Islet of Langerhans (tissue), 1 donor: Measurements from ENCODE around the gene RAPGEF2.
"Not testable (repeated sequence)": the region's sequence is repeated elsewhere in the genome, so short reads cannot be mapped to it uniquely, and the experiment has no call there.

Experiments used
- FAIRE-seq: peaks from one replicate; lab custom pipeline; 2011; peaks lifted over from hg19 to GRCh38; lab: Jason Lieb, UNC

The RAPGEF2 gene

GRCh38 chr4:159242427-159242826 lies 139.5 kb downstream of the RAPGEF2 start:
- FAIRE-seq, result peak; percentile 86

DNA sequence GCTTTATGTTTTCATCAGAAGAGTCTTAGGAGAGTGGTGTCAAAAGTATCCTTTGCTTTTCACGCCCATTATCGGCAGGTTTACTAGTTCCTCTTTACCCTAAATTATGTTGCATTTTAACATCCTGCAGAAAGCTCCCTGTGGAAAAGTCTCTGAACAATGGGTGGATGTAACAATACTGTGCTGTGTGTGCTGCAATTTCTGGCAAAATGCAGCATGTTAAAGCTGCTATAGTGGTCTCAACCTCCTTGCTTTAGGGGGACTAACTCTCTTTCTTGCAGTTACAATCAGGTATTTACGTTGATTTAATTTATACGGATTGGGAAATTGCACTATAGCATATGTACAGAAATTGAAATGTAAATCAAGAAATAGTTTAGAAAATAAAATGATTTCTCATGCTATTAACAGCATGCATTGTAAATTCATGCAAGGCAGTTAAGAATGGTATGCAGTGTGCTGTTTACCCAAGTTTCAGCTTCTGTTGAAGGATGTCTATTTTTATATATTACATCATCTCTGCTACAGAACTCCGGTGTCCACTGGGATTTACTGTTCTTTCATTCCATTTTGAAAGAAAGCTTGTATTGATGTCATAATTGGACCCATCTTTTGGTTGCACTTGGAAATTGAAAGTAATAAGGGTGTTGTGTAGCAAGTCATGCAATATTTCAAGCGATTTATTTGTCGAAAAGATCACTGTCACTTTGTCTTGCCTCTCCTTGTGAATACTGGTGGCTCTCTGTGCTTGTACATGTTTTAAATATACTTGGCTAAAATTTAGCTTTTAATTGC lies 145.7 kb downstream of the RAPGEF2 start:
- peak; percentile 36 for FAIRE-seq

DNA sequence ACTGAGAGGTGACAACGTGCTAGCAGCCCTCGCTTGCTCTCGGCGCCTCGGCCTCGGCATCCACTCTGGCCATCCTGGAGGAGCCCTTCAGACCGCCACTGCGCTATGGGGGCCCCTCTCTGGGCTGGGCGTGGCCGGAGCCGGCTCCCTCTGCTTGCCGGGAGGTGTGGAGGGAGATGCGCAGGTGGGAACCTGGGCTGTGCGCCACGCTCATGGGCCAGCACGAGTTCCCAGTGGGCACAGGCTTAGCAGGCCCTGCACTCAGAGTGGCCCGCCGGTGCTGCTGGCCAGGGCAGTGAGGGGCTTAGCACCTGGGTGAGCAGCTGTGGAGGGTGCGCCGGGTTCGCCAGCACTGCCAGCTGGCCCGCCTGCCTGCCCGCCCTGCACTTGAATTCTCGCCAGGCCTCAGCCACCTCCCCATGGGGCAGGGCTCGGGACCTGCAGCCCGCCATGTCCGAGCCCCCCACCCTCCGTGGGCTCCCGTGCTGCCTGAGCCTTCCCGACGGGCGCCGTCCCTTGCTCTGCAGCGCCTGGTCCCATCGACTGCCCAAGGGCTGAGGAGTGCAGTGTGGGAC lies 148.0 kb downstream of the RAPGEF2 start:
- FAIRE-seq, result no peak

- FAIRE-seq, result not testable (repeated sequence)
These were observed 148.7 kb downstream of the RAPGEF2 start for GRCh38 chr4:159251580-159251979.

- no peak for FAIRE-seq
These were observed 149.6 kb downstream of the RAPGEF2 start for GRCh38 chr4:159252491-159252890.

- no peak for FAIRE-seq
These were observed 153.2 kb downstream of the RAPGEF2 start for GRCh38 chr4:159256037-159256436.

DNA sequence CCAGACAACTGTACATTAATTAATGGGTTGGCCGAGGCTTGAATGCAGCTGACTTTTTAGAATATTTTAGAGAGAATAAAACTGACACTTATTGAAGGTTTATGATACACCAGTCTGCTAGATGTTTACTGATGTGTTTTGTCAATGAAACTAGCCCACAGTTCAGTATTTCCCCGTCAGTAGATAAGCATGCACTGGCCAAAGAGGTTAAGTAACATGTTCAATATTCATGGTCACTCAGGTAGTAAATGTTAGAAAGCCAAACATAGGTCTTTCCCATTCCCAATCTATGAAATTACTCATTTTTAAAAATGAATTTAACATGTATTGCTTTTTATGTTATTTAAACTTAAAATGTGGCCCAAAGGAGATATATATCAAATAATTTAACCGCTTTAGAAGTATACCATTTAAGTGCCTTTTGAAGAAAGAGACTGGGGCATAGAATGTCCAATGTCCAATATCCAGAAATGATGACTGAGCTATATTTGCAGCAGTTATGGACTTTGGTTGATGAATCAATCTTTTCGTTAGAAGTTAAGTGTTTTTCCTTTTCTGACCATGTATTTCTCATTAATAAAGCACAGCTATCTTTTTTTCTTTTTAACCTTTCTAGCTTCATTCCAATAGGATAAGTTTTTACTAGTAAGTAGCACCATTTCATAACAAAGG lies 156.1 kb downstream of the RAPGEF2 start:
- no peak for FAIRE-seq

DNA sequence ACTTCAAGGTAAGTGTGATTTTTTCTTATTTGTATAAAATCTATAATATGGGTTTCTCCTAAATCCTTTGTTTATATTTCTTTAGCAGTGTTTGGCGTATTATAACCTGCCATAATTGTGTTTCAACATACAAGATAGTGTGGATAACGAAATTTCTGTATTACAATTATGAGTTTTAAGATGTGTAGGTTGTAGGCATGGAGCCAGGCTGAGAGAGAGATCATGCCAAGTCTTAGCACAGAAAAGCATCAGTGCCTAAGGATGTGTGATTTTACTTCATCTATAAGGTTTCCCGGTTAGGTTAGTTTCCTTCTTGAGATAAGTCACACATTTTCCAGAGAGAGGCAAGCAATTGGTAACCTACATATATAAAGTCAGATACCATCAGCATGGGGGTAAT lies 161.2 kb downstream of the RAPGEF2 start:
- FAIRE-seq, result no peak

GRCh38 chr4:159266981-159267868 lies 164.3 kb downstream of the RAPGEF2 start:
- FAIRE-seq, result no peak

DNA sequence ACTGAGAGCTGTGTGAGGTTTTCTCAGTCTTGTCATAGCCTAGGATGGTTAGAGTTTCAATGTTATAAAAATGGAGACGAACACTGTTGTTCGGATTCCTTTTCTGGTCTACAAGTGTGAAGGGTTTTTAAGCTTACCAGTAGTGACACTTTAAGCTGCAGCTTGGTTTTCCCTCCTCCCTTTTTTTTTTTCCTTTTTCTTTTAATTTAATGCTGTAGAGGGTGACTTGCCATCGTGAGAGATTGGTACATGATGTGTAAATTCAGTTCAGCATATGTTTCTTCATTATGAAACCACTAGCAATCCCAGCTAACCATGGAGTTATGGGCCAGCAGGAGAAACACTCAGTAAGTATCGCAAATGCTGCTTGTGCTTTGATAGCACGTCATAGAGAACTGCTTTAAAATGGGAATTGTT lies 165.0 kb downstream of the RAPGEF2 start:
- FAIRE-seq, result no peak

- no peak for FAIRE-seq
These were observed 165.7 kb downstream of the RAPGEF2 start for GRCh38 chr4:159268607-159269006.

DNA sequence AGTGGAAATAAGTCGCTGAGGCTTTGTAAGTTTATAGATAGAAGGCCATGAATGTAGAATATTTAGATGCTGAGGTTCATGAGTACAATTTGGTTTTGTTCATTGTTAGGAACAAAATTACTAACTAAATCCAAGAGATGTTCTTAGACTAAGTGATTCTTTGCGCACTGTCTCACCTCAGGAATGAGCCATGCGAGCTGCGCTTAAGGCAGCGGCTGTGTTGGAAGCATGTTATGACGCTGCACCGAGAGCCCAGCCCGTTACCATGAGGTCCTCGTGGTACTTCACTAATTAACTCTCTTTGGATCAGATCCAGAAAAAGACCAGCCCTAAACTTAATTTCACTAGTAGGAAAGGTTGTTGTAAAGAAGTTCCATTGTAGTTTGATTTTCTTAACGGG lies 166.2 kb downstream of the RAPGEF2 start:
- no peak for FAIRE-seq

DNA sequence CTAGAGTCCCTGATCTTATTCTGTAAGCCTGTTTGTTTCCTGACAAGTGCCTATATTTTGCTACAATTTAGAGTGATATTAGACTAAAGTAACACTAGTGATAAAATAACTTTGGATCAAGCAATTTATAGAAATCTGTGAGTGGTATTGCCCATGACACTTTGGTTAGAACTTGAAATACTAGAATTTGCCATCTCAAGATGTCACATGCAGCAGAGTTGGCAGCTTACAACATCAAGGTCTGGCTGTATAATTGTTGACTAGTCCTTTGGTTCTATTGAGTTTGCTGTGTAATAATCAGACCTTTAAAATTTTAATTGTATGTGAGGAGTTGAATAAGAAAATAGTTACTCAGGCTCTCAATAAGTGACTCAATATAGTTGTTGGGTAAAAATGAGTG lies 167.1 kb downstream of the RAPGEF2 start:
- FAIRE-seq, result no peak

GRCh38 chr4:159271856-159272255 lies 169.0 kb downstream of the RAPGEF2 start:
- FAIRE-seq, result no peak

GRCh38 chr4:159272273-159273140 lies 169.6 kb downstream of the RAPGEF2 start:
- FAIRE-seq, result peak; percentile 51

DNA sequence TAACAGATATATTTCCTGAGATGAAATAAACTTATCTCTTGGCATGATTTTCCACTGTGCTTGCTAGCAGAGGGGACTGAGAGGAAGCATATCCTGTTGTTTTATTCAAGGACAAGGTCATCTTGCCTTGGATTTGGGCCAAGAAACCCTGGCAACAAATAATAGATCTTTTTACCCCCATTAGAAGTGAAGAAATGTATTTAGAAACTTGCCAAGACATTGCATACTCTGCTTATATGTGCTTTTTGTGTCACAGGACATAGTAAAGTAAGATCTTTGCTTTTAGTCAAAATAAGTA lies 170.2 kb downstream of the RAPGEF2 start:
- no peak for FAIRE-seq

GRCh38 chr4:159273841-159274240 lies 171.0 kb downstream of the RAPGEF2 start:
- FAIRE-seq, result no peak

- FAIRE-seq, result no peak
These were observed 175.5 kb downstream of the RAPGEF2 start for GRCh38 chr4:159278399-159278798.

- FAIRE-seq, result no peak
These were observed 176.2 kb downstream of the RAPGEF2 start for GRCh38 chr4:159279084-159279483.

DNA sequence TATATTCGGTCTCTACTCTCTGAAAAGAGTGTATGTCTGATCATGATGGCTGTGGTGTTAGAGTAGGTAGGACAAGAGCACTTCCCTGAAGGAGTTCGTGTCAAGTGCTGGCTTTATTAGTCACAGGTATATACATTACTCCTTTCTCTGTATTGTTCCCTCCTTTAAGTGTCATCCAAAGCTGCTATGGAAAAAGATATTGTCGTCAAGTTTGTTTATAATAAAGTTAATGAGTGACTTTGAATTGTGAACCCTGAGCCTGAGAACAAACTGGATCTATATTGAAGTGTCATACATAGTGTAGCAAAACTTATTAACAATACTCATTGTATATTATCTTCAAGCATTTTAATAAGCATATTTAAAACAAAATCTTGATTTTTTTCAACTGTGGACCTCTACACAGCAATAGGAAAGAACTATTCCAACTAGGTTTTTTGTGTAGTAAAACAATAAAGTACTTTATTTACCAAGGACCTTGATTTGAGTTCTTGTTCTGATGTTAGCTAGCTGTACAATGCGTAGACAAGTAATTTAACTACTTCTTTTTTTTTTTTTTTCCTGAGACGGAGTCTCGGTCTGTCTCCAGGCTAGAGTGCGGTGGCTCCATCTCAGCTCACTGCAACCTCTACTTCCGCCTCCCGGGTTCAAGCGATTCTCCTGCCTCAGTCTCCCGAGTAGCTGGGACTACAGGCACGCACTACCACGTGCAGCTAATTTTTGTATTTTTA lies 177.7 kb downstream of the RAPGEF2 start:
- no peak for FAIRE-seq

DNA sequence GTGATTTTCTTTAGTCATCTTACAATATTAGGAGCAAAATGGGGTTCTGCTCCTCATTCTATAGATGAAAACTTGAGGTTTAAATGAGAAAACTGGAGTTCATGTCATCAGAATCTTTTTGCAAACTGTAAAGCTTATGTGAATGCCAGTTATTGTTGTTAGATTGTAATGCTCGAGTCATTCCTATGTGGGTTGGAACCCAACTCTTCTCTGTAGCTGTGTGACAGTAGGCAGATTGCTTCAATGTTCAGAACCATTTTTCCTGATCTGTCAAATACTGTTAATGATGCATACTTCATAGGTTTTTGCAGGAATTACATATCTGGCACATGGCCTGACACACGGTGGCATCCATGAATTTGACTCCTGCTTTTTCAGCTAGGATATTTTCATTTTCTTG lies 178.9 kb downstream of the RAPGEF2 start:
- peak; percentile 45 for FAIRE-seq
